Left colon (tissue), 2 donors: ENCODE data around the gene MGARP. TPM values are rescaled to one million over a fixed set of nuclear protein-coding genes. Genes with fewer than 3 reads are reported as not detected.
"Not testable (repeated sequence)": the region's sequence is repeated elsewhere in the genome, so short reads cannot be mapped to it uniquely, and the experiment has no call there.

ENCODE experiments used
- ATAC-seq: fragments of 200-7000 bp; cut with Tn5 transposase; one replicate; pipeline ENCODE4 v1.9.1; 2020; ENCODE audit warnings: mild to moderate bottlenecking, moderate library complexity
- DNase-seq, 2 donors: peaks; one replicate each; pipeline ENCODE4 v3.0.0-alpha.2; 2020
- intact Hi-C, 2 donors: fragments of 100-400 bp; cut with DNase I in 1 of 2; cut with micrococcal nuclease in 1 of 2; formaldehyde crosslinking; loops; one replicate each; pipeline versions ENCODE4 v1.11.2 to v1.14.0; 2022; cut with DNase I, micrococcal nuclease
- total RNA-seq, 2 donors: library from RNA; stranded (reverse); fragmentation: NEBNext Ultra II Directional; extraction: Animal tissue kit (Norgen Biotek cat#: 25700); gene quantifications; one replicate each; pipeline ENCODE4 v1.2.1, GENCODE V29; 2021
- donor health status: DM: no; HTN: no; CAD: no.
- donor health status: DM: yes; HTN: yes; CAD: no.

MGARP gene
- total RNA-seq, 2 donors from 2014 or later: 0.22 TPM; not detected in 1

DNA sequence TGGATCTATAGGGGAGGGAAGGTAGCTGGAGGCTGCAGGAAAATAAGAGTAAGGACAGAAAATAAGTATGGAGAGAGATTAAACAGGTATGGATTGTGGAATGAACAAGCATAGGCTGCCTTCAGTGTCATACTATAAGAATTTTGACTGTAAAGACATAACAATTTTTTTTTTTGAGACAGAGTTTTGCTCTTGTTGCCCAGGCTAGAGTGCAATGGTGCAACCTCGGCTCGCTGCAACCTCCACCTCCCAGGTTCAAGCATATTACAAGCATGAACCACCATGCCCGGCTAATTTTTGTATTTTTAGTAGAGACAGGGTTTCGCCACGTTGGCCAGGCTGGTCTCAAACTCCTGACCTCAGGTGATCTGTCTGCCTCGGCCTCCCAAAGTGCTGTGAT, 24.4 kb downstream of the MGARP start:
- intact Hi-C loops, DNase-seq, ATAC-seq: not testable (repeated sequence)

DNA sequence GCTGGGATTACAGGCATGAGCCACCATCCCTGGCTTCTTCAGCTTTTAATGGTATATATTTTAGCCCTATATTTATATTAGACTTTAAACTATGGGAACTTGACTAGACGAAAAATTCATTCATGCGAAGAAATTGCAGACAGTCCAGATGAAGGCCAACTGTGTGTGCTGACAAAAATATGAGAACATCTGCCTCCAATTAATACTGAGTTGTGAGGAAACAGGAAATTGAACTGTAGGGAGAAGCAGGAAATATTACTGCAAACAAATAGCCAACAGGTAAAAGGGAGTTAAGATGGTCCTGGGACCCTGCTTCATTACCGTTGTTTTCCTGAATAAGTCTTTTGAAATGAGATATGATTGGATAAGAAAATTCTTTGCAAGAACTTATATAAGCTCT, 26.3 kb downstream of the MGARP start:
- DNase-seq: no peak
- intact Hi-C loops: no loop called here
- ATAC-seq: no peak

DNA sequence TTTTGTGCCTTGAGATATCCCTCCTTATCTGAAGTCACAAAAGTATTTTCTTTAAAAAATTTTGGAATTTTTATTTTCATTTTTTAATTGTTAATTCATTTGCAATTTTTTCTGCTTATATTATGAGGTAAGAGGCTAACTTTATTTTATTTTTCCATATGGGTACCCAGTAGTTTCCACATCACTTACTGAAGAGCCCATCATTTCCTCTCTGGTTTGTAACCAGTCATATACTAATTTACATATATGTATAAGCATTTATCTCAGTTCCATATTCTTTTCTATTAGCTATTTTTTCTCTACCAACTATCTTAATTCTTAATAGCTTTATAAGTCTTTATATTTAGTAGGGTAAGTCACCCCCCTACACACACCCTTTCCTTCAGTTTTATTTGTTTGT, 27.0 kb downstream of the MGARP start:
- DNase-seq (no peak), ATAC-seq (no peak)
- intact Hi-C loops: no loop called here

DNA sequence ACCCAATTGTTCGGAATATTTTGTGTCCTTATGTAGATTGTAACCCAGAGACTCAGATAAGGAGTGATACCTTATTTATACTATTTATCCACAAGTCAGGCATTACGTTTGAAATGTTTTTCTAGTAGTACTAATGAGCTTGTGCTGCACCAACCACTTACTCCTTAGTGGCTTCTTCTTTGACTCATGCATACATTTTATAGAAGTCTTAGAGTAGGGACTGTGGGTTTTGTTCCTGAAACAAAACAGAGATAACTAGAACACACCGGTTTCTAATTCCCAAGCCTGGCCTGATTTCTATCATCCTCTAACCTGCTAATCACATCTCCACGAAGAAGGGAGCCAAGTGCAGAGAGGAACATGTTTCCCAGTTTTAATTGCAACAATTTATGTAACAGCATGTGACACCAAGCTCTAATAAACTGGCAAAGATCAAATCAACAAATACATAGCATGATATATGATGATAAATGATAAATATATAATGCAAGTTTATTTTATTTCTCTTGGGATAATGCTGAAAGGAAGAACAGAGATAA, 32.3 kb downstream of the MGARP start:
- ATAC-seq (no peak), DNase-seq (no peak)
- intact Hi-C loops: no loop called here

DNA sequence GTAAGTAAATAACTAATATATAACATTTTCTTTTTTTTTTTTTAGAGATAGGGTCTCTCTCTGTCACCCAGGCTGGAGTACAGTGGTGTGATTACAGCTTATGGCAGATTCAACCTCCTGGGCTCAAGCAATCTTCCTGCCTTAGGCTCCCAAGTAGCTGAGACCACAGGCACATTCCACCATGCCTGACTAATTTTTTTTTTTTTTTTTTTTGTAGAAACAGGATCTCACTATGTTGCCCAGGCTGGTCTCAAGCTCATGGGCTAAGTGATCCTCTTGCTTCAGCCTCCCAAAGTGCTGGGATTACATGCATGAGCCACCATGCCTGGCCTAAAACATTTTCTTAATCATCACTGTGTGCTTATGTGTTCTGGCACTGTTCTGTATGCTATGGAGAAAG, 32.8 kb downstream of the MGARP start:
- ATAC-seq (no peak), DNase-seq (no peak)
- intact Hi-C loops: no loop called here

DNA sequence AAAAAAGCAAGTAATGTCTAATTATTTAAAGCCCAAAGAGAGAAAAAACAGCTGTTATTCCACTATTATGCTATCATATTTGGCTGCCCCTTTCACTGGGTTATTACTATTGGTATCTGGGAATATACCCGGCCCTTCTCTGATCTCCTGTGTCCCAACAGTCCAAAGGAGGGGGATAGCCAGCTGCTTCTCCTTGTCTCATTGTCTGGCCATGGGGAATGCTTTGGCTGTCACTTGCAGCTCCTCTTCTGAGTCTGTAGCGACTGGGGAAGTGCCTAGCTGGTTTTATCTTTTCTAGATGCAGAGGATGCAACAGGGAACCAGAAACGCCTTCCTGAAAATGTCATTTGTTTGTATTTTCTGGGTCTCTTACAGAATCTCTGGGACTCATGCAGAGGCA, 33.9 kb downstream of the MGARP start:
- no peak for ATAC-seq
- intact Hi-C loops: no loop called here
- DNase-seq: no peak

DNA sequence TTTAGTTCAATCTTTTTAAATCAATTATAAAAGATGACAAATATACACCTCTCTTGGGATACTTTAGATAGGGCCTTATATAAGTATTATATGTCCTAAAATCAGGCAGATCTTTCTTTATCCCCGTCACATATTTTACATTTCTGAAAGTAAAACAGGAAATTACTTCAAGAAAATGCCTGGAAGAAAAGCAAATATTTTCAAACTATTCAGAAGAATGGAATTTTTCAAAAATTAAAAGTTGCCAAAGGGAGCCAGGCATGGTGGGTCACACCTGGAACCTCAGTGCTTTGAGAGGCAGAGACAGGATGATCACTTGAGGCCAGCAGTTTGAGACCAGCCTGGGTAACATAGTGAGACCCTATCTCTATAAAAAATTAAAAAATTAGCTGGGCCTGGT, 34.4 kb downstream of the MGARP start:
- no peak for ATAC-seq
- intact Hi-C loops: no loop called here
- DNase-seq: no peak

DNA sequence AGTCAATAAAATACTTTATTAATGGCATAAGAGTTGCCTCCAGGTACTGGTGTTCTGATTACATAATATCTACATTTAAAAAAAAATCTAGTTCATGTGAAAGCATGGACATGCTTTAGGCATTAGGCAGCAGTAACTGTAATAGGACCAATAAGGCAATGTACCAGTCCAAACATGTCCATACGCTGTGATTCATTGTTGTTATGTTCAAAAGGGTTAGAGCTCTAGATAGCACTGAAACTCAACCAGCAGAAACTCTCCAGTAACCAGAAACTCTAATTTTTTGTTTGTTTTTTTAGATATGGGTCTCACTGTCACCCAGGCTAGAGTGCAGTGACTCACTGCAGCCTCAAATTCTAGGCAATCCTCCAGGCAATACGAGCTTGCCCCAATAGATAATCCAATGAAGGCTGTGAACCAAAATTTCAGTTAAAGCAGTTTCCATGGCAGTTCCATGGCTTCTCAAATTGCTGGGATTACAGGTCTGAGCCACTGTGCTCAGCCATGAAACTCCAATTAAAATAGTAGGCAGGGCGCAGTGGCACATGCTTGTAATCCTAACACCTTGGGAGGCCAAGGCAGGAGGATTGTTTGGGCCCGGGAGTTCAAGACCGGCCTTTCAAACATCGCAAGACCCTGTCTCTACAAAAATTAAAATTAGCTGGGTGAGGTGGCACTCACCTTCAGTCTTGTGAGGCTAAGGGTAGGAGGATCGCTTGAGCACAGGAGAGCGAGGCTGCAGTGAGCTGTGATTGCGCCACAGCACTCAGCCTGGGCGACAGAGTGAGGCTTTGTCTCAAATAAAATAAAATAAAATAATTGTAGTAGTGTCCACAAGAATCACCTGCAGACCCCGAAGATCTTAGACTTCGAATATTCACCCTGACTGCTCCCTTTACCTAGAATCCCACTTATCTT, 36.3 kb downstream of the MGARP start:
- ATAC-seq: no peak
- intact Hi-C loops: no loop called here

DNA sequence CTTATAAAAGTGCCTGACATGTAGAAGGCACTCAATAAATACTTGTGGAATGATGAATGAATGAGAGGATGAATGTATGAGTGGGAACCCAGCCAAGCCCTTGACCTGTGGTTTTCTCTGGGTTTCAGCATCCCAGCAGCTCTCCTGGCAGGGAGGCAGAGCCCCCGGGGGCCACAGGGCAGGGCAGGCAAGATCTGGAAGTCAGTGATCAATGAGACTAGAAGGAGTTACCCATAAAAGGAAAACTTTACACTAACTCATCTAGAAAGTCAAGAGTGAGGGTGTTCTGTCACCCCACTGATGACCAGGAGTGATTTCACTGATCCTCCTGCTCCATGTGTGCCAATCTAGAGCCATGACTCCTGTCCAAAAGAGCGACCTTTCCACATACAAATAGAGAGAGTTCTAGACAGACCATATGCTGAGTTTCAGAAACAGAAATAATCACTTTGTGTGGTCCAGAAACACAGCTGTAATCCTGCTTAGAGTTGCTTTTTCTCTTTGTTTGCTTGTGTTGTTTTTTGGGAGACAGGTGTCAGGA, 37.4 kb downstream of the MGARP start:
- DNase-seq: no peak
- no peak for ATAC-seq
- intact Hi-C loops: no loop called here

More for the DNA sequence above, 36.3 kb downstream of the MGARP start:
- DNase-seq: no peak

DNA sequence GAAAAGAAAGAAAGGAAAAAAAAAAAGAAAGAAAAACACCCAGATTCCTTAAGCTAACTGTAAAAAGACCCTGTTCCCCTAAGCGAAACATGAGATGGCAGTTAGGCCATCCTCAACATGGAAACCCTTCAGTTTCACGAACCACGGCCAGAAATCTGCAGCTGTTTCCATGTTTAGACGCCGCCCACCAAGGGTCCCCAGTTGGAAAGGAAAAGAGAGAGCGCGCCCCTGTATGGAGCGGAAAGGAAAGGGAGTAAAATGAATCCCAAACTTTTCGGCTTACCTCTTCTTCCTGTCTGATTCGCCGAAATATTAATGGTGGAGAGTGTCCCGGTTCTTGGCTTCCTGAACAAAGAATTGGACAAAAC, 38.3 kb downstream of the MGARP start:
- intact Hi-C loops: no loop called here
- no peak for DNase-seq
- ATAC-seq: no peak

DNA sequence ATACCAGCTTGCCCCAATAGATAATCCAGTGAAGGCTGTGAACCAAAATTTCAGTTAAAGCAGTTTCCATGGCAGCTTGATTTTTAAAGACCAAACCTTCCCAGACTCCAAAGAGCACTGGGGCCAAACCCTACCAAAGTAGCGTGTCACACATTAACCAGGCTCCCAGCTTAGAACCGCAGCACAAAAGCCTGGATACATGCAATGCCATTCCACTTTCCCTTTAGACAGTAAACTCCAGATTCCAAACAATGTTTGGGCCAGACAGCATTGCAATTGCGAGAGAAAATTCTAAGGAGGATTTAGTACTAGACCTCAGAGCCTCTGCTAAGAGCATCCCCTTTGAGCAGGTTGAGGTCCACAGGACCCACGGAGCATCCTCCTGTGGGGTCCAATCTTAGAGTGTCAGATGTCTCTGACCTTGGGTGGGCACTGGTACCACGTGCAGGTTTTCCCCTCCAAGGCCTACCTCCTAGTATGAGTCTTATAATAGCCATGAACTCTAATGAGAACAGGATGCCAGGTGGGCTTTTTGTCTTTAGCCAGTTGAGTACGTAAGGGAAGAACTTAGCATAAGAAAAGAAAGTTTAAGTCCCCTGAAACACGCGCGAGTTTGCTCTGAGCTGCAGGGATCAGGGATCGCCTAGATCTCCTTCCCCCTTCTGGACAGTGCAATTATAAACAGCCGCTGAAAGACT, 38.8 kb downstream of the MGARP start:
- ATAC-seq (no peak), DNase-seq (no peak)
- intact Hi-C loops: no loop called here

DNA sequence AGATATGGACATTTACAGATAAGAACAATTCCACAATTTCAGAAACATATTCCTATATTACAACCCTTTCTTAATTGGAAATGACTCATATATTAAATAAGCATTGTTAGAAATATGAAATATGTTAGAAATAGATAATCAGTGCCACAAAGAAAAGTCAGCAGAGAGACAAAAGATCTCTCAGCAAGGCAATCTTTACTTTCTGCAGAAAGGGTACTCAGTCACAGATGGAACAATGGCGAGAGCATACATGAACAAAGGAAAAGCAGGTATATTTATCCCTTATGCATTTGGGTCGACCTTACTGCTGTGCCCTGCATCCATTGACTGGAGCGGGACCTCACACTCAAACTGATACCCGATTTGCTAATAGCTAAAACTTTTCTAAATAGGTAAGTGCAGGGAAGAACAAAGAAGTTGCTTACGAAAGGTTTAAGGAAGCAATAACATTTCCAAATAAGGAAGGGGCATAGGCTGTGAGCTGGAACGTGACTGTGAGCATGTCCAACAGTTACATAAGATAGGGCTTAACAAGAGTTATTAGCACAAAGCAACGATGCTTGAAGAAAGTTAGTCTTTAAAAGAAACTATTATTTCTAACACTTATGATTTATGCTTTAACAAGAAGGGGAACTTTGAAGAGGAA, 40.8 kb downstream of the MGARP start:
- intact Hi-C loops: no loop called here
- DNase-seq (no peak), ATAC-seq (no peak)

DNA sequence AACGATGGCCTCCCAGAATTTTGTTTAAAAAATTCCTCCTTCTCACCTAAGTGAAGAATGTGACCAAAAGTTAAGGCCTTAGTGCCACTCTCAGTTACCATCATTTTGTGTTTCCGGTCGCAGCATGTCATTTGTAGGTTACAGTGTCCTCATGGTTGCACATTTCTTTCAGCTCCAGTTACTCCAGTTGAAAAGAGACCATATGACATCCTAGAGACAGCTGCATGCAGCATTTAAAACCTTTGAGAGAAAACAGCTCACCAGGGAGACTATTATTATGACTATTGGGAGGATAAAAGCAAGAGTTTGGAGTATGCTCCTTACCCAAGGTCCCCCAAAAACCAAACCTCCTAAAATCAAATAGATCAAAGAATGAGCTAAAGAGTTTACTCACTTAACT, 45.8 kb downstream of the MGARP start:
- ATAC-seq: no peak
- DNase-seq: no peak
- intact Hi-C loops: no loop called here

DNA sequence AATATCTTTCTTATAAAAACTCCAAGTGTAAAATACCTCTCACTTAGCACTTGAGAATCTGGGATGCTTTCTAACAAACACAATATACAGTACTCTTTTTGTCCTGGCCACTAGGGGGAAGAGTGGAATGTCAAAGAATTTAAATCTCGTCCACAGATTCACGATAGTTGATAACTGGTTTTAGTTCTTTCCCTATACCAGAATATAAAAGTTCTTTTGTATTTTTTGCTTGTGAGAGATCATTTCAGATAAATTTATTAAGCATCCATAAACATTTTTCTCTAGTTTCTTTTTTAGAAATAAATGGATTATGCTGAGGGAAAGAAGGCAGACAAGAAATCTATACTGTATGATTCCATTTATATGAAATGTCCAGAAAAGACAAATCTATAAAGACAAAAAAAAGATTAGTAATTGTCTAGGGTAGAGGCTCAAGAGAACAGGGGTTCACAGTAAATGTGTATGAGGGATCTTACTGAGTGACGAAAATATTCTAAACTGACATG, 50.4 kb downstream of the MGARP start:
- DNase-seq: no peak
- intact Hi-C loops: loop anchor here in 1 of 2 donors (10.0 kb wide), 1 partner anchor 55 kb away; the partner anchor contains the start of gene MGARP
- peak; percentile 60 for ATAC-seq

DNA sequence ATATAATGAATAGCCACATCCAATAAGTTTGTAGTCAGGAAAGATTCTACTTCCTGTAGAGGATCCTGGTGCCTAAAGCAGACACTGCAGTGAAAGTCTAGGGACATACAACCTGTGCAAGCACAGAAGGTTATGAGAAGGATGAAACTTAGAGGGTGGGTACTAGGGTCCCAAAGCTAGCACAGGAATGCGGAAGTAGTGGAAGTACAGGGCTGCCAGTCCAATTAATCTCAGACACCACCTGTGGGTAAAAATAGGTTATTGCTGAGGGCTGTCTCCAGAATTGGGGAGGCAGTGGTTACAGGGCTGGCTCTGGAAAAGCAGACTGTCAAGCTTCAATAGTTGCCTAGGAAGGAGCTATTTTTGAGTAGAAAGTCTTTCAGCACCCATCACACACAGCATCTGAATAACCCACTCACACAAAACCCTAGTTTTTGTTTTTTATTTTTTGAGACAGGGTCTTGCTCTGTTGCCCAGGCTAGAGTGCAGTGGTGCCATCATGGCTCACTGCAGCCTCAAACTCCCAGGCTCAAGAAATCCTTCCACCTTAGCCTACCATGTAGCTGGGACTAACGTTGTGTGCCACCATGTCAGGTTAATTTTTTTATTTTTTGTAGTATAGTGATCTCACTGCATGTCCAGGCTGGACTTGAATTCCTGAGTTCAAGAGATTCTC, 52.2 kb downstream of the MGARP start:
- intact Hi-C loops: loop anchor here in 1 of 2 donors (10.0 kb wide), 1 partner anchor 57 kb away; the partner anchor contains the start of gene MGARP
- ATAC-seq (no peak), DNase-seq (no peak)

DNA sequence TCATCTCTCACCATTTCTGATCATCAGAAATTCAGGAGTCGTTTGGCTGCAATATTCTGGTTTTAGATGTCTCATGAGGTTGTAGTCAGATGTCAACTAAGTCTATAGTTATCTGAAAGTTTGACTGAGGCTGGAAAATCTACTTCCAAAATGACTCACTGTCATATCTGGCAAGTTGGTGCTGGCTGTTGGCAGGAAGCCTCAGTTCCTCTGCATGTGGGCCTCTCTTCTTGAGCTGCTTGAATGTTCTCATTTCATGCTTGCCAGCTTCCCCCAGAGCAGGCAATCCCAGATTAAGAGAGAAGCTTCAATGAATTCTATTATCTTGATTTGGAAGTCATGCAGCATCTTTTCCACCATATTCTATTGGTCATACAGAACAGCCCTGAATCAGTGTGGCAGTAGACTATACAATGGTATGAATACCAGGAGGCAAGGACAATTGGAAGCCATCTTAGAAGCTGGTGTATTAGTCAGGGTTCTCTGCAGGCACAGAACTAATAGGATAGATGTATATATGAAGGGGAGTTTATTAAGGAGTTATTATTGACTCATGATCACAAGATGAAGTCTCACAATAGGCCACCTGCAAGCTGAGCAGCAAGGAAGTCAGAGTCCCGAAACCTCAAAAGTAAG, 56.2 kb downstream of the MGARP start:
- intact Hi-C loops: loop anchor here in 1 of 2 donors (10.0 kb wide), 1 partner anchor 61 kb away; the partner anchor contains the start of gene MGARP
- ATAC-seq (no peak), DNase-seq (no peak)

DNA sequence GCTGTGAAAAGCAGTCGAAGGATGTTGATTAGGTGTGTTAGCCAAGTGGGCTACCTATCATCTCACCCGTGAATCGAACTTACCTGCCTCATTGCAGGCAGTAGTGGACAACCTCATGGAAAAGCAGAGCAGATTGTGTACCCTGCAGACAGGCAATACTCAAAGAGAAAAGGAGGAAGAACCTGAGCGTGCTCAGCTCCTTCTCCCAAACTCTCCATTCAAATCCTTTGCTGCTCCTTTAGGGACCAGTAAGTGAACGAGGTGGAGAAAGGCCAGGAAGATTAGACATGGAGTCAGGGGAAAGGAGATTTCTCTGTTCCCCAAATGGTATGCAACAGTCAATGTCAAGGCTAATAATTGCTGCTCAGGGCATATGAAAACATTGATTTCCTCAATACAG, 57.8 kb downstream of the MGARP start:
- no peak for ATAC-seq
- intact Hi-C loops: loop anchor here in 1 of 2 donors (10.0 kb wide), 1 partner anchor 63 kb away; the partner anchor contains the start of gene MGARP
- DNase-seq: no peak

DNA sequence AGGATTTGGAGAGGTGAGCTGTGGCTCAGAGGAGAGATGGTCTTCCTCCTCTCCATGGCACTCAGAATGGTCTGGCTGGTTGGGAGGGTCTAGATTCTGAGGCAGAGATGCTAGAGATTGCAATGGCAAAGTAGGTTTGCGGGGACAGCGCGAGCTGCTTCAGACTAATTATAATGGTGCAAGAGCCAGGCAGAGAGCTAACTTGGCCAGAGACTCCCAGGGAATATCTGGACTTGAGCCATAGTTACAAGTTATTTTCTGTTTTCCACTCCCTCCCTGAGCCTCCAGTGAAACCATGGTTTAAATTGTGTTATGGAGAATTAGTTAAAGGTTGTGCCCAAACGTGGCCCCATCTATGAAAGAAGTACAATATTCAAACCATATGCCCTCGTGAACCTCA, 58.3 kb downstream of the MGARP start:
- DNase-seq (no peak), ATAC-seq (no peak)
- intact Hi-C loops: loop anchor here in 1 of 2 donors (10.0 kb wide), 1 partner anchor 63 kb away; the partner anchor contains the start of gene MGARP
